ENCODE data around the gene RTP1.

RTP1 gene

GRCh38 chr3:187197335-187197649 lies at the start of gene RTP1:
TSS of gene RTP1 (plus strand) at chr3:187197486. CDS start at chr3:187197516, 30 bp downstream.
- no peak for TF ChIP-seq TCF12 (IDR thresholded peaks at IDR 0.05; ENCODE audit: low read depth)
- TF ChIP-seq CEBPB (IDR thresholded peaks at IDR 0.05) = no peak
- TF ChIP-seq NFIC (IDR thresholded peaks at IDR 0.05) = no peak
- TF ChIP-seq RAD21 (IDR thresholded peaks at IDR 0.05; ENCODE audit: low read depth) = no peak

DNA sequence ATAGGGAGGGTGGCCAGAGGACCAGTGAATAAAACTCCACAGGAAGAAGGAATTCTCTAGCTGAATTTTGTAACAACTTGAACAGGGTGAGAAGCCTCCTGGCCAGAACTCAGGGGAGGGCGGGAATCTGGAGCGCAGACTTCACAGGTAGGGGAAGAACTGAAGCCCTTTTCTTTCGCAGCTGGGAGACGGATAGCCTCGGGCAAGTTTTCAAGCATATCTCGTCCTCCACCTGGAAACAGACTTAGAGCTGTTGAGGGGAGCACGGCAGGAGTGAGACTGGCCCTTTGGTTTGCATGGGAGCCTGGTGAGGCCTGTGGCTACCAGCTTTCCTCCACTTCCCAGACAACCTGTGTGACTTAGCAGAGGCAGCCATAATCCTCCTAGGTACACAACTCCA lies 47.1 kb upstream of the RTP1 start:
- TF ChIP-seq EP300 (IDR thresholded peaks at IDR 0.05; ENCODE audit: borderline replicate concordance) = no peak

GRCh38 chr3:187150599-187150998 lies 46.7 kb upstream of the RTP1 start:
- TF ChIP-seq FOXM1 (IDR thresholded peaks at IDR 0.05; ENCODE audit: borderline replicate concordance, low read depth) = no peak
- no peak for TF ChIP-seq EGR1 (IDR thresholded peaks at IDR 0.05)
- no peak for TF ChIP-seq NFIC (IDR thresholded peaks at IDR 0.05)
- TF ChIP-seq EP300 (IDR thresholded peaks at IDR 0.05; ENCODE audit: borderline replicate concordance) = no peak
- no peak for TF ChIP-seq USF1 (IDR thresholded peaks at IDR 0.05)
- TF ChIP-seq, protein P1, sequence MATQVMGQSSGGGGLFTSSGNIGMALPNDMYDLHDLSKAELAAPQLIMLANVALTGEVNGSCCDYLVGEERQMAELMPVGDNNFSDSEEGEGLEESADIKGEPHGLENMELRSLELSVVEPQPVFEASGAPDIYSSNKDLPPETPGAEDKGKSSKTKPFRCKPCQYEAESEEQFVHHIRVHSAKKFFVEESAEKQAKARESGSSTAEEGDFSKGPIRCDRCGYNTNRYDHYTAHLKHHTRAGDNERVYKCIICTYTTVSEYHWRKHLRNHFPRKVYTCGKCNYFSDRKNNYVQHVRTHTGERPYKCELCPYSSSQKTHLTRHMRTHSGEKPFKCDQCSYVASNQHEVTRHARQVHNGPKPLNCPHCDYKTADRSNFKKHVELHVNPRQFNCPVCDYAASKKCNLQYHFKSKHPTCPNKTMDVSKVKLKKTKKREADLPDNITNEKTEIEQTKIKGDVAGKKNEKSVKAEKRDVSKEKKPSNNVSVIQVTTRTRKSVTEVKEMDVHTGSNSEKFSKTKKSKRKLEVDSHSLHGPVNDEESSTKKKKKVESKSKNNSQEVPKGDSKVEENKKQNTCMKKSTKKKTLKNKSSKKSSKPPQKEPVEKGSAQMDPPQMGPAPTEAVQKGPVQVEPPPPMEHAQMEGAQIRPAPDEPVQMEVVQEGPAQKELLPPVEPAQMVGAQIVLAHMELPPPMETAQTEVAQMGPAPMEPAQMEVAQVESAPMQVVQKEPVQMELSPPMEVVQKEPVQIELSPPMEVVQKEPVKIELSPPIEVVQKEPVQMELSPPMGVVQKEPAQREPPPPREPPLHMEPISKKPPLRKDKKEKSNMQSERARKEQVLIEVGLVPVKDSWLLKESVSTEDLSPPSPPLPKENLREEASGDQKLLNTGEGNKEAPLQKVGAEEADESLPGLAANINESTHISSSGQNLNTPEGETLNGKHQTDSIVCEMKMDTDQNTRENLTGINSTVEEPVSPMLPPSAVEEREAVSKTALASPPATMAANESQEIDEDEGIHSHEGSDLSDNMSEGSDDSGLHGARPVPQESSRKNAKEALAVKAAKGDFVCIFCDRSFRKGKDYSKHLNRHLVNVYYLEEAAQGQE (IDR thresholded peaks at IDR 0.05; ENCODE audit: low read depth) = no peak
- TF ChIP-seq RAD21 (IDR thresholded peaks at IDR 0.05; ENCODE audit: low read depth) = no peak
- TF ChIP-seq TEAD4 (IDR thresholded peaks at IDR 0.05) = no peak
- TF ChIP-seq CREB1 (IDR thresholded peaks at IDR 0.05; ENCODE audit: low read depth) = no peak
- TF ChIP-seq MAX (IDR thresholded peaks at IDR 0.05) = no peak
- no peak for TF ChIP-seq ZBTB7A (IDR thresholded peaks at IDR 0.05; ENCODE audit: low read depth)
- TF ChIP-seq CEBPB (IDR thresholded peaks at IDR 0.05) = no peak

- TF ChIP-seq NFIC (IDR thresholded peaks at IDR 0.05) = no peak
- TF ChIP-seq USF1 (IDR thresholded peaks at IDR 0.05) = no peak
- TF ChIP-seq ZBTB7A (IDR thresholded peaks at IDR 0.05; ENCODE audit: low read depth) = no peak
- TF ChIP-seq CREB1 (IDR thresholded peaks at IDR 0.05; ENCODE audit: low read depth) = no peak
- TF ChIP-seq TCF12 (IDR thresholded peaks at IDR 0.05; ENCODE audit: low read depth) = no peak
- TF ChIP-seq TAF1 (IDR thresholded peaks at IDR 0.05; ENCODE audit: low read depth) = no peak
- TF ChIP-seq, protein P1 (IDR thresholded peaks at IDR 0.05; ENCODE audit: low read depth) = no peak
- TF ChIP-seq YY1 (IDR thresholded peaks at IDR 0.05; ENCODE audit: low read depth) = no peak
These were observed 35.7 kb upstream of the RTP1 start for GRCh38 chr3:187161556-187161955.

DNA sequence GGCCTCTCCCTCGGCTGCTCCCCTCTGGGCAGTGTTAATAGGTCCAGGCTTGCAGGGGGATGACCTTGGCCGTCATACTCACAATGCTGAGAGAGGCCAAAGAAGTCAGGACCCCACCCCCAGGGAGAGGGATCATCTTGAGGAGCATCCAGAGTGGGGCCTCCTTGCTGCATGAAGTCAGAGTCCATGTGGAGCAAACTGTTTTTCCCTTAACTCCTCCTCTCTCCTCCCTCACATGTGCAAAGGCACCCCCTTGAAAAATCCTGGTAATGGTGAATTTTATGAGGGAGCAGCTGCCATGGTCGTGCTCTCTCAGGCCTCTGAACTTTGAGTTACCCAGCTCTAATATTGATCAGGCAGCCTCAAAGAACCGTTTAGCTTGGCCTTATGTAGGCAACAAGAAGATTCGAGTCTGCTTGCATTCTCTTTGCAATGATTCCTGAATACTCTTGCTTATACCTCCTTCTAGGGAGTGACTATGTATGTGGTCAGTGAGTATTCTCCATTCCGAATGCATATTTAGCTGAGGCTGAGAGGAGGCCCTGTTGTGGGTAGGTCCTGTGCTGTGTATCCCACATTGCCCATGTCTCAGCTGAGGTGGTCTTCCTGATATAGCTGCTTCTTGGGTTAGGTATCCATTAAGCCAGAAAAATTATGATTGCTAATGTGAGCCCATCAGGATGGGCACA lies 34.9 kb upstream of the RTP1 start:
- no peak for TF ChIP-seq EP300 (IDR thresholded peaks at IDR 0.05; ENCODE audit: borderline replicate concordance)
- no peak for TF ChIP-seq YY1 (IDR thresholded peaks at IDR 0.05; ENCODE audit: low read depth)
- TF ChIP-seq FOXM1 (IDR thresholded peaks at IDR 0.05; ENCODE audit: borderline replicate concordance, low read depth) = no peak
- TF ChIP-seq, protein P1 (IDR thresholded peaks at IDR 0.05; ENCODE audit: low read depth) = no peak
- no peak for TF ChIP-seq TEAD4 (IDR thresholded peaks at IDR 0.05)
- no peak for TF ChIP-seq RAD21 (IDR thresholded peaks at IDR 0.05; ENCODE audit: low read depth)
- no peak for TF ChIP-seq MAX (IDR thresholded peaks at IDR 0.05)
- TF ChIP-seq TCF12 (IDR thresholded peaks at IDR 0.05; ENCODE audit: low read depth) = no peak
- no peak for TF ChIP-seq CEBPB (IDR thresholded peaks at IDR 0.05)
- no peak for TF ChIP-seq USF1 (IDR thresholded peaks at IDR 0.05)
- TF ChIP-seq CREB1 (IDR thresholded peaks at IDR 0.05; ENCODE audit: low read depth) = no peak
- no peak for TF ChIP-seq ZBTB7A (IDR thresholded peaks at IDR 0.05; ENCODE audit: low read depth)
- no peak for TF ChIP-seq TAF1 (IDR thresholded peaks at IDR 0.05; ENCODE audit: low read depth)
